Peyer's patch (tissue), 4 donors: Measurements from ENCODE around the gene RAPGEF5.

Experiments used
- POLR2A ChIP-seq, 2 donors: fragments of 450-650 bp; IDR thresholded peaks; one replicate each; pipeline ENCODE4 v1.5.1; 2017; ENCODE audit warnings: antibody characterized with exemption in 2 of 2, mild to moderate bottlenecking in 2 of 2, moderate library complexity in 2 of 2
- TF ChIP-seq, protein P1 (sequence below), 6 experiments: fragments of 450-650 bp in 4 of 6; fragments of 200-600 bp in 2 of 6; sonication (generic) in 1 of 6; IDR thresholded peaks; one replicate each; pipeline ENCODE4 v1.5.1; 2017 to 2019; ENCODE audit warnings: antibody characterized with exemption in 6 of 6, mild to moderate bottlenecking in 3 of 6, moderate library complexity in 1 of 6

DNA sequence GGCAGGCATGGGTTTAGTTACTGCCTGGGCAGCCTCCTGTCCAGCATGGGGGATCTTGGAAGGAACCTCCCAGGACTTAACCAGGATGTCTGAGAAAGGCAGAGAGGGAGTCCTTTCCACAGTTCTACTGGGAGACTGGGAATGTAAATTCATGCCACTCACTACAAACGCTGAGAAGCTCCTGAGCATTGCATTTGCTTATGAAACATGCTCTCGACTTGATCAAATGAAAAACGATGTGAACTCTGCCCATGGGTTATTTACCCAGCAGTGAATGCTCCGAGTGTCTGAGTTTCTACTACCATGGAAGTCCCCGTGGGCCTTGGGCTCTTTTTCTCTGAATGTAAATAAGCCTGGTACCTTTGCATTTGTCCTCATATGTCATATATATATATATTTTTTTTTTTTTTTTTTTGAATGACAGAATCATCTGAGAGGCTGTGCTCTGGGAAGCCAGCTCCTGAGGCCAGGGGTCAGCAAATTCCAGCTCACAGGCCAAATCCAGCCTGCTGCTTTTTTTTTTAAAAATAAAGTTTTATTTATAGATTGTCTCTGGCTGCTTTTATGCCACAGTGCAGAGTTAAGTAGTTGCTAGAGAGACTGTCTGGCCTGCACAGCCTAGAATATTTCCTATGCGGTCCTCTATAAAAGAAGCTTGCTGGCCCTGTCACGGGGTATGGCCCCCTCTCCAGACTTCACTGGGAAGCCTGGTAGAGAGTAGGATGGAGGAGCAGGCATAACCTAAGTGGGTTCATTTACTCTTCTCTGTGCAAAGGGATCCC lies 21.4 kb upstream of the RAPGEF5 start:
- TF ChIP-seq POLR2A (IDR thresholded peaks at IDR 0.05) = no peak
- TF ChIP-seq, protein P1, sequence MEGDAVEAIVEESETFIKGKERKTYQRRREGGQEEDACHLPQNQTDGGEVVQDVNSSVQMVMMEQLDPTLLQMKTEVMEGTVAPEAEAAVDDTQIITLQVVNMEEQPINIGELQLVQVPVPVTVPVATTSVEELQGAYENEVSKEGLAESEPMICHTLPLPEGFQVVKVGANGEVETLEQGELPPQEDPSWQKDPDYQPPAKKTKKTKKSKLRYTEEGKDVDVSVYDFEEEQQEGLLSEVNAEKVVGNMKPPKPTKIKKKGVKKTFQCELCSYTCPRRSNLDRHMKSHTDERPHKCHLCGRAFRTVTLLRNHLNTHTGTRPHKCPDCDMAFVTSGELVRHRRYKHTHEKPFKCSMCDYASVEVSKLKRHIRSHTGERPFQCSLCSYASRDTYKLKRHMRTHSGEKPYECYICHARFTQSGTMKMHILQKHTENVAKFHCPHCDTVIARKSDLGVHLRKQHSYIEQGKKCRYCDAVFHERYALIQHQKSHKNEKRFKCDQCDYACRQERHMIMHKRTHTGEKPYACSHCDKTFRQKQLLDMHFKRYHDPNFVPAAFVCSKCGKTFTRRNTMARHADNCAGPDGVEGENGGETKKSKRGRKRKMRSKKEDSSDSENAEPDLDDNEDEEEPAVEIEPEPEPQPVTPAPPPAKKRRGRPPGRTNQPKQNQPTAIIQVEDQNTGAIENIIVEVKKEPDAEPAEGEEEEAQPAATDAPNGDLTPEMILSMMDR (IDR thresholded peaks at IDR 0.05) = no peak
